Loucy (cell line): ENCODE data around the gene AMER2.

Source experiments
- H2AFZ ChIP-seq: fragments of 200-600 bp; sonication (generic); 2 replicates; pipeline ENCODE4 v1.6.0; 2016; ENCODE audit warnings: antibody characterized with exemption, mild to moderate bottlenecking, low read length, moderate library complexity
- H3F3A ChIP-seq: fragments of 200-600 bp; 2 replicates; pipeline ENCODE4 v1.6.0; 2016; ENCODE audit warnings: antibody characterized with exemption, low read depth, mild to moderate bottlenecking
- H3K27me3 ChIP-seq: fragments of 200-600 bp; sonication (generic); 2 replicates; pipeline ENCODE4 v1.6.1; 2014; ENCODE audit warnings: low read length, mild to moderate bottlenecking; ENCODE audit not compliant: insufficient read depth, poor library complexity, severe bottlenecking
- H3K36me3 ChIP-seq: fragments of 200-600 bp; sonication (generic); 2 replicates; pipeline ENCODE4 v1.6.1; 2016; ENCODE audit warnings: low read length; ENCODE audit not compliant: insufficient read depth
- H3K4me1 ChIP-seq: fragments of 200-600 bp; sonication (generic); 2 replicates; pipeline ENCODE4 v1.5.1; 2014; ENCODE audit warnings: low read length, mild to moderate bottlenecking; ENCODE audit not compliant: insufficient read depth, poor library complexity, severe bottlenecking
- H3K4me2 ChIP-seq: fragments of 200-600 bp; sonication (generic); 2 replicates; pipeline ENCODE4 v1.6.0; 2014; ENCODE audit warnings: antibody characterized with exemption, low read length, low read depth, mild to moderate bottlenecking; ENCODE audit not compliant: poor library complexity, severe bottlenecking
- H3K4me3 ChIP-seq: fragments of 200-600 bp; sonication (generic); 2 replicates; pipeline ENCODE4 v1.5.1; 2014; ENCODE audit warnings: low read length, mild to moderate bottlenecking, mixed read lengths; ENCODE audit not compliant: poor library complexity, severe bottlenecking
- H3K79me2 ChIP-seq: fragments of 200-600 bp; sonication (generic); 2 replicates; pipeline ENCODE4 v1.6.1; 2014; ENCODE audit warnings: low read length; ENCODE audit not compliant: insufficient read depth
- H3K9ac ChIP-seq: fragments of 200-600 bp; sonication (generic); 2 replicates; pipeline ENCODE4 v1.6.0; 2014; ENCODE audit warnings: mild to moderate bottlenecking, low read depth, low read length, moderate library complexity; ENCODE audit not compliant: poor library complexity, severe bottlenecking
- H3K9me2 ChIP-seq: fragments of 200-600 bp; sonication (generic); replicated peaks from 2 replicates; pipeline ENCODE4 v1.6.1; 2016; ENCODE audit warnings: low read depth, low read length, mixed read lengths
- H3K9me3 ChIP-seq: fragments of 200-600 bp; sonication (generic); 2 replicates; pipeline ENCODE4 v1.6.1; 2014; ENCODE audit warnings: mild to moderate bottlenecking, antibody characterized with exemption, low read length, low read depth; ENCODE audit not compliant: insufficient read depth
- H4K20me1 ChIP-seq: fragments of 200-600 bp; sonication (generic); 2 replicates; pipeline ENCODE4 v1.6.0; 2014; ENCODE audit warnings: antibody characterized with exemption, low read length, mild to moderate bottlenecking; ENCODE audit not compliant: insufficient read depth, poor library complexity, severe bottlenecking
- EZH2phosphoT487 ChIP-seq: fragments of 200-600 bp; IDR thresholded peaks from 2 replicates; pipeline ENCODE4 v1.6.1; 2018; ENCODE audit warnings: antibody characterized with exemption, mild to moderate bottlenecking, moderate library complexity, borderline replicate concordance
- TF ChIP-seq, protein P1 (sequence below): fragments of 200-600 bp; sonication (generic); conservative IDR thresholded peaks from 2 replicates; pipeline ENCODE4 v1.5.1; 2014; ENCODE audit warnings: mild to moderate bottlenecking, antibody characterized with exemption, low read length

Gene AMER2

DNA sequence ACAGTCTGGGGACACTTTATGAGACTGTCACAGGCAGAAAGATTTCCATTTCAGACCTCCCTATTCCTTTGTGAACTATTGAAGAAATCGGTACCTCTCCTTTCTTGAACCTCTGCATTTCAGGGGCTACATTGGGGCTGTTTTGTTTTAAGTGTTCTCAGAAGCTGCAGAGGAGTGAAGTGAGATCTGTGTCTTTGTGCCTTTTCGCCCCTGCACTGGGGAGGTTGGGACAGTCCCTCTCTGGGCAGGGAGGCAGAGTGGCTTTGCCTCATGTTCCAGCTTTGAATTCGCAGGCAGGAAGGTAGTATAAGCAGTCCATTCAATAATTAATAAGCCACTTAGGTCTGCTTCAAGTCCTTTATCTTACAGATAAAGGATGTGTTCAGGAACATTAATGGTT is 9.5 kb upstream of the AMER2 start:
- Histone ChIP-seq H3K4me2 (no peak overlapping the region), H3K4me3 (no peak overlapping the region), H3K4me1 (no peaks in the 10 kb centered on the region), H3K27me3 (peaks cover 3% of the 10 kb centered on the region), H3K36me3 (no peaks in the 10 kb centered on the region), H3K9me3 (no peaks in the 10 kb centered on the region), H3K9me2 (no peaks in the 10 kb centered on the region), H3F3A (no peaks in the 10 kb centered on the region), H2AFZ (peak overlapping the region; percentile 45; the same call in 1 of the 2 replicates), H4K20me1 (no peaks in the 10 kb centered on the region), H3K79me2 (no peaks in the 10 kb centered on the region), H3K9ac (no peak overlapping the region)
- TF ChIP-seq, protein P1, sequence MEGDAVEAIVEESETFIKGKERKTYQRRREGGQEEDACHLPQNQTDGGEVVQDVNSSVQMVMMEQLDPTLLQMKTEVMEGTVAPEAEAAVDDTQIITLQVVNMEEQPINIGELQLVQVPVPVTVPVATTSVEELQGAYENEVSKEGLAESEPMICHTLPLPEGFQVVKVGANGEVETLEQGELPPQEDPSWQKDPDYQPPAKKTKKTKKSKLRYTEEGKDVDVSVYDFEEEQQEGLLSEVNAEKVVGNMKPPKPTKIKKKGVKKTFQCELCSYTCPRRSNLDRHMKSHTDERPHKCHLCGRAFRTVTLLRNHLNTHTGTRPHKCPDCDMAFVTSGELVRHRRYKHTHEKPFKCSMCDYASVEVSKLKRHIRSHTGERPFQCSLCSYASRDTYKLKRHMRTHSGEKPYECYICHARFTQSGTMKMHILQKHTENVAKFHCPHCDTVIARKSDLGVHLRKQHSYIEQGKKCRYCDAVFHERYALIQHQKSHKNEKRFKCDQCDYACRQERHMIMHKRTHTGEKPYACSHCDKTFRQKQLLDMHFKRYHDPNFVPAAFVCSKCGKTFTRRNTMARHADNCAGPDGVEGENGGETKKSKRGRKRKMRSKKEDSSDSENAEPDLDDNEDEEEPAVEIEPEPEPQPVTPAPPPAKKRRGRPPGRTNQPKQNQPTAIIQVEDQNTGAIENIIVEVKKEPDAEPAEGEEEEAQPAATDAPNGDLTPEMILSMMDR, result no peak
- TF ChIP-seq EZH2phosphoT487, result no peak

- Histone ChIP-seq H3K4me3 (no peak overlapping the region), H3K9ac (no peak overlapping the region), H3F3A (no peaks in the 10 kb centered on the region), H3K9me3 (no peaks in the 10 kb centered on the region), H3K79me2 (no peaks in the 10 kb centered on the region), H4K20me1 (no peaks in the 10 kb centered on the region), H3K36me3 (no peaks in the 10 kb centered on the region), H3K4me2 (no peak overlapping the region), H2AFZ (peak overlapping the region; percentile 45; the same call in 1 of the 2 replicates), H3K4me1 (no peaks in the 10 kb centered on the region), H3K9me2 (no peaks in the 10 kb centered on the region), H3K27me3 (peaks cover 3% of the 10 kb centered on the region)
- no peak for TF ChIP-seq EZH2phosphoT487
- TF ChIP-seq, protein P1, result no peak
These were observed 8.9 kb upstream of the AMER2 start for GRCh38 chr13:25180775-25181537.

DNA sequence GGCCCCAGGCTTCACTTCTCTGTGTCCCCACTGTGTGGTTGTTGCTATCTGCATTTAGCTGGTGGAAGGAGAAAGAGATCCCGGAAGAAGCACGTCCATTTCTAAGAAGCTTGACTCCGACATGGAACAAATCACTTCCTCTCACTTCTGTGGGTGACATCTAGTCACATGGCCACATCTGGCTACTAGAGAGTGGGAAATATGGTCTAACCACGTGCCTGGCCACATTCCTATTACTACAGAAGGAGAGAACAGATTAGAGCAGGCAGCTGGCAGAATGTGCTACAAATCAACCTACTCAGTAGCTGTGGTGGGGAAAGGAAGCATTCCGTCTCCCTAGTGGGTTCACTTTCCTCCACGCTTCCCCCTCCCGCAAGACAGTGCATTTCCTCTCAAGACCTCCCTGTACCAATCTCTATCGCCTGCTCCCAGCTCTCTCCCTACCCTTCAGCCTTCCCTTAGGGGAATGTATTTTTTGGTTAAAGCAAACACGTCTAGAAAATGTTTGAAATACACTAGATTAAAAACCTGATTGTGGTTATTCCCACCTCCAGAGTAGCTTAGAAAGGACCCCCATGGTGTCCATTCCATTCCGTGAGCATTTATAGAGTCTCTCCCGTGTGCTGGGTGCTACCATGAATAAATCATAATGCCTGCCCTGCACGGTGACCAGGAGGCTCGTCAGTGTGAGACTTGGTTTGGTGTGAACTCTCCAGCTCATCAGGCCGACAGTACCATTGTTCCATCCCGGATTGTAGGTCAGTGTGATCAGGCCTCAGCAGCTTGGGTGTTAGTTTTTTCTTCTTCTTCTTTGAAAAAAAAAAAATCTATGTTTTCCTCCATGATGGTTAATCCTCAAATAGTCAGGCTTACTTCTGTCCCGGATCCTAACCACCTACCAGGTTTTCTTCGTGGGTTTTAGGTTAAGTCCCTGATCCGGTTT is 8.0 kb upstream of the AMER2 start:
- no peaks in the 10 kb centered on the region for H3K4me1 ChIP-seq
- no peak overlapping the region for H2AFZ ChIP-seq
- TF ChIP-seq, protein P1, result no peak
- no peak for TF ChIP-seq EZH2phosphoT487
- no peaks in the 10 kb centered on the region for H3K9me2 ChIP-seq
- H3F3A ChIP-seq, result no peaks in the 10 kb centered on the region
- no peaks in the 10 kb centered on the region for H3K36me3 ChIP-seq
- H3K4me3 ChIP-seq, result no peak overlapping the region
- H3K27me3 ChIP-seq, result peaks cover 3% of the 10 kb centered on the region
- no peak overlapping the region for H3K4me2 ChIP-seq
- no peak overlapping the region for H3K9ac ChIP-seq
- no peaks in the 10 kb centered on the region for H3K9me3 ChIP-seq
- no peaks in the 10 kb centered on the region for H3K79me2 ChIP-seq
- no peaks in the 10 kb centered on the region for H4K20me1 ChIP-seq
